ENCODE measurements around the gene ENTHD1.
"Not testable (repeated sequence)": the region's sequence is repeated elsewhere in the genome, so short reads cannot be mapped to it uniquely, and the experiment has no call there.

ENTHD1 gene

GRCh38 chr22:39925273-39925672 lies 31.7 kb upstream of the ENTHD1 start:
- no peak for DNase-seq (ENCODE audit: low read depth in 3 of 3)

GRCh38 chr22:39924286-39924685 lies 30.7 kb upstream of the ENTHD1 start:
- no peak for DNase-seq (ENCODE audit: low read depth in 3 of 3)

- no peak for DNase-seq (ENCODE audit: low read depth in 3 of 3)
Observed at GRCh38 chr22:39923696-39924095, 30.1 kb upstream of the ENTHD1 start.

- DNase-seq (ENCODE audit: low read depth in 3 of 3): peak in 1 of 3 experiments; percentile 72
Observed at GRCh38 chr22:39920134-39920743, 26.7 kb upstream of the ENTHD1 start.

GRCh38 chr22:39917776-39918495 lies 24.4 kb upstream of the ENTHD1 start:
- no peak for DNase-seq (ENCODE audit: low read depth in 3 of 3)

- DNase-seq (ENCODE audit: low read depth in 3 of 3): no peak
Observed at GRCh38 chr22:39917197-39917643, 23.7 kb upstream of the ENTHD1 start.

- DNase-seq (ENCODE audit: low read depth in 3 of 3): no peak
Observed at GRCh38 chr22:39916496-39916895, 22.9 kb upstream of the ENTHD1 start.

- no peak for DNase-seq (ENCODE audit: low read depth in 3 of 3)
Observed at GRCh38 chr22:39915295-39915726, 21.8 kb upstream of the ENTHD1 start.

GRCh38 chr22:39914584-39914983 lies 21.0 kb upstream of the ENTHD1 start:
- no peak for DNase-seq (ENCODE audit: low read depth in 3 of 3)

GRCh38 chr22:39913886-39914285 lies 20.3 kb upstream of the ENTHD1 start:
- DNase-seq (ENCODE audit: low read depth in 3 of 3): no peak

GRCh38 chr22:39913321-39913720 lies 19.8 kb upstream of the ENTHD1 start:
- no peak for DNase-seq (ENCODE audit: low read depth in 3 of 3)

GRCh38 chr22:39910876-39911613 lies 17.5 kb upstream of the ENTHD1 start:
- no peak for DNase-seq (ENCODE audit: low read depth in 3 of 3)

- no peak for DNase-seq (ENCODE audit: low read depth in 3 of 3)
Observed at GRCh38 chr22:39908737-39909136, 15.2 kb upstream of the ENTHD1 start.

- DNase-seq (ENCODE audit: low read depth in 3 of 3): no peak
Observed at GRCh38 chr22:39908136-39908535, 14.6 kb upstream of the ENTHD1 start.

- no peak for DNase-seq (ENCODE audit: low read depth in 3 of 3)
Observed at GRCh38 chr22:39907605-39908097, 14.1 kb upstream of the ENTHD1 start.

- DNase-seq (ENCODE audit: low read depth in 3 of 3): no peak
Observed at GRCh38 chr22:39907047-39907446, 13.5 kb upstream of the ENTHD1 start.

GRCh38 chr22:39906207-39906606 lies 12.6 kb upstream of the ENTHD1 start:
- no peak for DNase-seq (ENCODE audit: low read depth in 3 of 3)

- no peak for DNase-seq (ENCODE audit: low read depth in 3 of 3)
Observed at GRCh38 chr22:39905687-39906086, 12.1 kb upstream of the ENTHD1 start.

- no peak for DNase-seq (ENCODE audit: low read depth in 3 of 3)
Observed at GRCh38 chr22:39904862-39905261, 11.3 kb upstream of the ENTHD1 start.

GRCh38 chr22:39904024-39904423 lies 10.5 kb upstream of the ENTHD1 start:
- not testable (repeated sequence) for DNase-seq (ENCODE audit: low read depth in 3 of 3)

GRCh38 chr22:39901565-39902146 lies 8.1 kb upstream of the ENTHD1 start:
- no peak for DNase-seq (ENCODE audit: low read depth in 3 of 3)

Data from stimulated activated CD4-positive, alpha-beta T cell treated with anti-CD3 and anti-CD28 coated beads, TNF-alpha, amount 100 ng/mL, for 24 hours (primary cell).